Transverse colon (tissue), 4 donors: Measurements from ENCODE around the gene EBF3.

Experiments
- CTCF ChIP-seq, 5 experiments: fragments of 200-600 bp in 3 of 5; fragments of 450-650 bp in 2 of 5; sonication (generic) in 3 of 5; IDR thresholded peaks; 1 replicate in 2 of 5; 2 replicates in 3 of 5; pipeline ENCODE4 v1.5.1; 2016 to 2017; ENCODE audit warnings: antibody characterized with exemption in 5 of 5, inconsistent platforms in 3 of 5, mild to moderate bottlenecking in 2 of 5, moderate library complexity in 1 of 5
- POLR2AphosphoS5 ChIP-seq, 3 donors: sonication (generic); formaldehyde crosslinking; IDR thresholded peaks; one replicate each; pipeline ENCODE4 v1.6.1; 2016; ENCODE audit warnings: antibody characterized with exemption in 3 of 3

- no peak for TF ChIP-seq POLR2AphosphoS5 (IDR thresholded peaks at IDR 0.05)
- no peak for TF ChIP-seq CTCF (IDR thresholded peaks at IDR 0.05)
Measured at GRCh38 chr10:129895811-129896135, 68.3 kb downstream of the EBF3 start.
